ENCODE results near the gene MUC5AC.

Gene MUC5AC

GRCh38 chr11:1123970-1124369 lies 33.8 kb upstream of the MUC5AC start:
- no peak overlapping the region for H3K27ac ChIP-seq
- TF ChIP-seq CTCF (IDR thresholded peaks at IDR 0.05) (no peak), ZFX (IDR thresholded peaks at IDR 0.05; ENCODE audit: borderline replicate concordance) (no peak)

- no peak for TF ChIP-seq ZFX (IDR thresholded peaks at IDR 0.05; ENCODE audit: borderline replicate concordance)
- no peak for TF ChIP-seq CTCF (IDR thresholded peaks at IDR 0.05)
- no peak overlapping the region for H3K27ac ChIP-seq
Measured at GRCh38 chr11:1125803-1126202, 31.9 kb upstream of the MUC5AC start.

- H3K27ac ChIP-seq, result no peak overlapping the region
- TF ChIP-seq CTCF (IDR thresholded peaks at IDR 0.05) (no peak), ZFX (IDR thresholded peaks at IDR 0.05; ENCODE audit: borderline replicate concordance) (no peak)
Measured at GRCh38 chr11:1126491-1126926, 31.2 kb upstream of the MUC5AC start.

- TF ChIP-seq CTCF (IDR thresholded peaks at IDR 0.05), result no peak
- no peak for TF ChIP-seq ZFX (IDR thresholded peaks at IDR 0.05; ENCODE audit: borderline replicate concordance)
- H3K27ac ChIP-seq, result no peak overlapping the region
Measured at GRCh38 chr11:1126935-1127663, 30.7 kb upstream of the MUC5AC start.

GRCh38 chr11:1127664-1128162 lies 30.0 kb upstream of the MUC5AC start:
- TF ChIP-seq ZFX (IDR thresholded peaks at IDR 0.05; ENCODE audit: borderline replicate concordance) (no peak), CTCF (IDR thresholded peaks at IDR 0.05) (no peak)
- H3K27ac ChIP-seq, result no peak overlapping the region

- no peak overlapping the region for H3K27ac ChIP-seq
- no peak for TF ChIP-seq ZFX (IDR thresholded peaks at IDR 0.05; ENCODE audit: borderline replicate concordance)
- TF ChIP-seq CTCF (IDR thresholded peaks at IDR 0.05), result no peak
Measured at GRCh38 chr11:1128311-1129142, 29.2 kb upstream of the MUC5AC start.
